Erythroblast (primary cell): ENCODE measurements around the gene ZFYVE21.

ENCODE experiments used
- GATA1 ChIP-seq: IDR thresholded peaks from 2 replicates; pipeline ENCODE4 v1.6.1; 2011; ENCODE audit warnings: low read depth, mild to moderate bottlenecking, control low read depth, low read length, moderate library complexity
- POLR2A ChIP-seq: IDR thresholded peaks from 2 replicates; pipeline ENCODE4 v1.6.1; 2011; ENCODE audit warnings: mild to moderate bottlenecking, low read length

GRCh38 chr14:103705118-103705503, 10.5 kb upstream of the ZFYVE21 start:
- TF ChIP-seq POLR2A (no peak), GATA1 (no peak)
